Subcutaneous abdominal adipose tissue (tissue), 5 donors: ENCODE data around the gene TOGARAM2.

Source experiments
- H3K27ac ChIP-seq: one replicate; pipeline ENCODE4 v1.7.0; 2013; ENCODE audit warnings: low read depth, mild to moderate bottlenecking, inconsistent platforms, low read length, moderate library complexity
- H3K27me3 ChIP-seq, 5 donors: one replicate each; pipeline ENCODE4 v1.7.0; 2013; ENCODE audit warnings: low read length in 5 of 5, inconsistent platforms in 1 of 5; ENCODE audit not compliant: control insufficient read depth in 5 of 5, insufficient read depth in 4 of 5
- H3K36me3 ChIP-seq, 5 donors: one replicate each; pipeline ENCODE4 v1.7.0; 2013; ENCODE audit warnings: low read length in 5 of 5; ENCODE audit not compliant: control insufficient read depth in 5 of 5, insufficient read depth in 5 of 5
- H3K4me1 ChIP-seq, 5 donors: one replicate each; pipeline ENCODE4 v1.7.0; 2013; ENCODE audit warnings: low read length in 5 of 5, mild to moderate bottlenecking in 3 of 5, moderate library complexity in 1 of 5; ENCODE audit not compliant: control insufficient read depth in 5 of 5, insufficient read depth in 5 of 5
- H3K4me3 ChIP-seq, 5 donors: one replicate each; pipeline ENCODE4 v1.7.0; 2013; ENCODE audit warnings: low read length in 5 of 5, low read depth in 1 of 5
- H3K9ac ChIP-seq, 5 donors: one replicate each; pipeline ENCODE4 v1.7.0; 2013; ENCODE audit warnings: low read length in 5 of 5, mild to moderate bottlenecking in 4 of 5, moderate library complexity in 3 of 5
- H3K9me3 ChIP-seq, 5 donors: one replicate each; pipeline ENCODE4 v1.7.0; 2013; ENCODE audit warnings: low read length in 5 of 5; ENCODE audit not compliant: control insufficient read depth in 5 of 5
- donor health status: healthy.
- donor health status: healthy.
- donor health status: healthy.
- donor health status: healthy.
- donor health status: healthy.

TOGARAM2 gene

DNA sequence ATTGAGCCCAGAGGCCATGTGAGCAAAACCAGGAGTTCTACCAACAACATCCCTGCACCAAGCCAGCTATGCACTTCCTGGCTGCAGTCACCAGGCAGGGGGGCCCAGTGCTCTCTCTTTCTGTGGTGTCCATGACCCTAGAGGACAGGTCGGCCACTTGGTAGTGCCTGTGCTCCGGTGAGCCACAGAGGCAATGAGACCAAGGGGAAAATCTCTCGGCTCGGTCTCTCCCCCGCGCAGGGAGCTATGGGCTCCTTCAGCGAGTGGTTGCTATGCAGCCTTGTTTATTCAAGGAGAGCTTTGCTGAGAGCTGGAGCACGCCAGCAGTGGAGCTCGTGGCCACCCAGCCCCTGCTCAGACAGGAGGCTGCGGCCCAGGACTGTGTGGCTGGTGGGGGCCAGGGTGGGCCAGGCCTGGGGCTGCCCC is at the start of gene TOGARAM2:
Gene TOGARAM2 (plus strand): TSS at position 283 of the 426 bp plus-strand sequence. CDS start 13,537 bp downstream, outside the sequence.
- peaks cover 0 to 12% (median 3%) of the 10 kb centered on the region in 5 donors for H3K4me1 ChIP-seq
- no peaks in the 10 kb centered on the region for H3K9me3 ChIP-seq
- H3K4me3 ChIP-seq = no peak within 1 kb of the TSS
- H3K36me3 ChIP-seq = no peaks in the 10 kb centered on the region
- H3K27ac ChIP-seq = no peak within 1 kb of the TSS
- no peak within 1 kb of the TSS for H3K9ac ChIP-seq
- peaks cover 0 to 6% (median 0%) of the 10 kb centered on the region in 5 donors for H3K27me3 ChIP-seq

- no peaks in the 10 kb centered on the region for H3K9me3 ChIP-seq
- H3K27me3 ChIP-seq = no peaks in the 10 kb centered on the region
- H3K36me3 ChIP-seq = peaks cover 45 to 82% (median 50%) of the 10 kb centered on the region in 5 donors
- no peak overlapping the region for H3K27ac ChIP-seq
- H3K4me1 ChIP-seq = no peaks in the 10 kb centered on the region
- H3K9ac ChIP-seq = no peak overlapping the region
- no peak overlapping the region for H3K4me3 ChIP-seq
Observed at GRCh38 chr2:28934769-28935168, 46.3 kb upstream of the TOGARAM2 start.

GRCh38 chr2:28941008-28941407 is 40.1 kb upstream of the TOGARAM2 start:
- Histone ChIP-seq H3K4me1 (no peaks in the 10 kb centered on the region), H3K4me3 (no peak overlapping the region), H3K9me3 (no peaks in the 10 kb centered on the region), H3K9ac (no peak overlapping the region), H3K36me3 (peaks cover 43 to 82% (median 68%) of the 10 kb centered on the region in 5 donors), H3K27me3 (no peaks in the 10 kb centered on the region), H3K27ac (no peak overlapping the region)

DNA sequence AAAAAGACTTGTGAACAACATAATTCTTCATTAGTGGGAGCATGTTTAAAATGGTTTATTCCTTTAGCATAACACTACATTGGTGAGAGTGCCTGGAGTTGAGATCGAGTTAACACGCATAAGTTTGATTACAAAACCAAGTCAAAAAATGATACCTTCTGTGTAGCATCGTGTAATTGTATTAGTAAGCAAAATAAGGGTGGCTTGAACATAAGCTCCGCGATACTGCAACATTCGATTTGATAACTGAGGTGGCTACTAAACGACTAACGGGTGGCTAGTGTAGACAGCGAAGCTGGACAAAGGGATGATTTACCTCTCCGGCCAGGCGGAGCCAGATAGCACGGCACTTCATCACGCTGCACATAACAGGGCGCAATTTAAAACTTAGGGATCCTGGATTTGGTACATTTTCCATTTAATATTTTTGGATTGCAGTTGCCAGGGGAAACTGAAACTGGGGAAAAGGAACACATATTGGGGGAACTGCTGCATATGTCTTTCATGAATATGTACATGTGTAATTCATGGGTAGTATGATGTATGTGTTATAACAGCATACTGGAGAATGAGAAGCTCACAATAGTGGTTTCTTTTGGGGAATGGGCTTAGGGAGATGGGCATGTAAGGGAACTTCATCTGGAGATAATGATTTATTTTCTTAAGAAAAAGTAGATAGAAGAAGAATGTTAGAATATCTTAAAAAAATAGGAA is 36.4 kb upstream of the TOGARAM2 start:
- no peaks in the 10 kb centered on the region for H3K4me1 ChIP-seq
- no peak overlapping the region for H3K4me3 ChIP-seq
- H3K36me3 ChIP-seq = peaks cover 56 to 82% (median 71%) of the 10 kb centered on the region in 5 donors
- H3K9me3 ChIP-seq = no peaks in the 10 kb centered on the region
- H3K9ac ChIP-seq = no peak overlapping the region
- no peak overlapping the region for H3K27ac ChIP-seq
- H3K27me3 ChIP-seq = no peaks in the 10 kb centered on the region

DNA sequence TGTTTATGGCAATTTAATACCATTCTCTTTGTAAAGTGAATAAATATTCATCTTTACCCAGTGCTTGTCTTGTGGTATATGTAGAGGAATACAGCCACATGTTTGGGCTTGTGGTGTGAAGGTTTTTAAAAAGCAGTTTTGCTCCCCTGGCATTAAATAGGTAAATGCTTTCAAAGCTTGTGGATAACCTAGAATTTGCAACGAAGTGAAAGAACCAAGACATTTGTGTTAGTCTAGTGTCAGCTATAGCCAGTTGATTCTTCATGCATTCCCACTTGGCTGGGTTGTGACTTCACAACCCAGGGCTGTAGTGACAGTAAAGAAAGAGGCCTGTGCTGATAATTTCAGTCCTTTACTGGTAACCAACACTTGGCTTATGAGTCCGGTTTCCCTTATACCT is 32.9 kb upstream of the TOGARAM2 start:
- Histone ChIP-seq H3K27ac (no peak overlapping the region), H3K4me3 (no peak overlapping the region), H3K27me3 (no peaks in the 10 kb centered on the region), H3K9ac (no peak overlapping the region), H3K36me3 (peaks cover 44 to 57% (median 48%) of the 10 kb centered on the region in 5 donors), H3K4me1 (peaks cover 4 to 22% (median 14%) of the 10 kb centered on the region in 5 donors), H3K9me3 (no peaks in the 10 kb centered on the region)

- Histone ChIP-seq H3K4me1 (peaks cover 4 to 22% (median 14%) of the 10 kb centered on the region in 5 donors), H3K27me3 (no peaks in the 10 kb centered on the region), H3K4me3 (no peak overlapping the region), H3K27ac (no peak overlapping the region), H3K36me3 (peaks cover 34 to 47% (median 40%) of the 10 kb centered on the region in 5 donors), H3K9me3 (no peaks in the 10 kb centered on the region), H3K9ac (no peak overlapping the region)
Observed at GRCh38 chr2:28949190-28949589, 31.9 kb upstream of the TOGARAM2 start.

GRCh38 chr2:28949617-28950305 is 31.3 kb upstream of the TOGARAM2 start:
- H3K27ac ChIP-seq = no peak overlapping the region
- H3K9ac ChIP-seq = no peak overlapping the region
- H3K36me3 ChIP-seq = peaks cover 28 to 41% (median 36%) of the 10 kb centered on the region in 5 donors

GRCh38 chr2:28950941-28951630 is 30.0 kb upstream of the TOGARAM2 start:
- Histone ChIP-seq H3K4me1 (peaks cover 4 to 24% (median 14%) of the 10 kb centered on the region in 5 donors), H3K36me3 (peaks cover 20 to 29% (median 25%) of the 10 kb centered on the region in 5 donors), H3K27me3 (no peaks in the 10 kb centered on the region), H3K9me3 (no peaks in the 10 kb centered on the region), H3K27ac (peak overlapping the region; percentile 51), H3K4me3 (no peak overlapping the region), H3K9ac (no peak overlapping the region)

More at GRCh38 chr2:28949617-28950305, 31.3 kb upstream of the TOGARAM2 start:
- H3K9me3 ChIP-seq = no peaks in the 10 kb centered on the region
- H3K27me3 ChIP-seq = no peaks in the 10 kb centered on the region
- peaks cover 4 to 22% (median 14%) of the 10 kb centered on the region in 5 donors for H3K4me1 ChIP-seq
- H3K4me3 ChIP-seq = no peak overlapping the region

- H3K9me3 ChIP-seq = no peaks in the 10 kb centered on the region
- H3K9ac ChIP-seq = no peak overlapping the region
- H3K27ac ChIP-seq = peak overlapping the region; percentile 51
- H3K4me1 ChIP-seq = peaks cover 4 to 31% (median 20%) of the 10 kb centered on the region in 5 donors
- H3K27me3 ChIP-seq = no peaks in the 10 kb centered on the region
- peaks cover 11 to 18% (median 15%) of the 10 kb centered on the region in 5 donors for H3K36me3 ChIP-seq
- H3K4me3 ChIP-seq = no peak overlapping the region
Observed at GRCh38 chr2:28951910-28952835, 28.9 kb upstream of the TOGARAM2 start.
